ENCODE data around the gene ELMOD1.

ELMOD1 gene

DNA sequence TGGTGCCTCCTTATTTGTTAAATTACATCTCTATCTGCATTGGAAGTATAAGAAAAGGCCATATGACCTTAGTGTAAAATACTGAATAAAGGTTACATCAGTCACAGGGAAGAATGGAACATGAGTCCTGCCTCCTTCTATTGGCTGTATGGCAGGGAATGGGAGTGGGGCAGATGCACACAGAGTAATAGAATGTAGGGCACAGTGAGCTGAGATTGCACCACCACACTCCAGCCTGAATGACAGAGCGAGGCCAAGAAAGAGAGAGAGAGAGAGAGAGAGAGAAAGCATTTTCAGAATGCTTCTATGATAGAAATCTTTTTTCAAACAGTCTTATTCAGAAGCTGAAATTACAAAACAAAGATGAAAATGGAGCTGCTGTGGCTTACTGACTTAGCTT is 62.1 kb downstream of the ELMOD1 start:
- no peak overlapping the region for H3K4me2 ChIP-seq (ENCODE audit: low read length)
- H3K36me3 ChIP-seq (replicated peaks; ENCODE audit: low read depth, low read length) = no peaks in the 10 kb centered on the region
- H2AFZ ChIP-seq (ENCODE audit: low read depth, low read length) = no peak overlapping the region
- H3K4me1 ChIP-seq (ENCODE audit: low read length) = peaks cover 7% of the 10 kb centered on the region; the same call in 1 of the 2 replicates
- no peaks in the 10 kb centered on the region for H4K20me1 ChIP-seq (ENCODE audit: insufficient read depth, low read length)
- no peak overlapping the region for H3K4me3 ChIP-seq (ENCODE audit: low read length)
- H3K9ac ChIP-seq (ENCODE audit: low read length) = no peak overlapping the region
- H3K9me3 ChIP-seq (ENCODE audit: insufficient read depth, low read length) = no peaks in the 10 kb centered on the region
- no peaks in the 10 kb centered on the region for H3K79me2 ChIP-seq (ENCODE audit: low read length)
- H3K27me3 ChIP-seq (ENCODE audit: low read depth, low read length) = no peaks in the 10 kb centered on the region
- no peak for TF ChIP-seq CTCF (IDR thresholded peaks at IDR 0.05; ENCODE audit: low read depth, low read length)
- TF ChIP-seq EZH2phosphoT487 (IDR thresholded peaks at IDR 0.05; ENCODE audit: low read depth) = no peak
- no peak overlapping the region for H3K27ac ChIP-seq (ENCODE audit: low read length)

DNA sequence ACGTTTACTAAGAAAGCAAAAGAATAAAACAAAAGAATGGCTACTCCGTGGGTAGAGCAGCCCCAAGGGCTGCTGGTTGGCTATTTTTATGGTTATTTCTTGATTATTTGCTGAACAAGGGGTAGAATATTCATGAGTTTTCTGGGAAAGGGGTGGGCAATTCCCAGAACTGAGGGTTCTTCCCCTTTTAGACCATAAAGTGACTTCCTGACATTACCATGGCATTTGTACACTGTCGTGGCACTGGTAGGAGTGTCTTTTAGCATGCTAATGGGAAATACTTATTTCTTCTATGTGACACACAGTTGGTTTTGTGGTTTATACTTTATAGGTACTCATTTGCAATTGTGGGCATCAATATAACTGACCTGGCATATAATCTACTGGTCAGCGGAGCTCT is 64.7 kb downstream of the ELMOD1 start:
- Histone ChIP-seq H3K4me2 (ENCODE audit: low read length) (peak overlapping the region; percentile 20), H3K79me2 (ENCODE audit: low read length) (no peaks in the 10 kb centered on the region), H3K27ac (ENCODE audit: low read length) (no peak overlapping the region), H3K4me3 (ENCODE audit: low read length) (no peak overlapping the region), H2AFZ (ENCODE audit: low read depth, low read length) (no peak overlapping the region), H3K9me3 (ENCODE audit: insufficient read depth, low read length) (no peaks in the 10 kb centered on the region), H3K9ac (ENCODE audit: low read length) (no peak overlapping the region), H3K4me1 (ENCODE audit: low read length) (peaks cover 7% of the 10 kb centered on the region; the same call in 1 of the 2 replicates), H4K20me1 (ENCODE audit: insufficient read depth, low read length) (no peaks in the 10 kb centered on the region), H3K36me3 (replicated peaks; ENCODE audit: low read depth, low read length) (no peaks in the 10 kb centered on the region), H3K27me3 (ENCODE audit: low read depth, low read length) (no peaks in the 10 kb centered on the region)
- TF ChIP-seq EZH2phosphoT487 (IDR thresholded peaks at IDR 0.05; ENCODE audit: low read depth) (no peak), CTCF (IDR thresholded peaks at IDR 0.05; ENCODE audit: low read depth, low read length) (no peak)

DNA sequence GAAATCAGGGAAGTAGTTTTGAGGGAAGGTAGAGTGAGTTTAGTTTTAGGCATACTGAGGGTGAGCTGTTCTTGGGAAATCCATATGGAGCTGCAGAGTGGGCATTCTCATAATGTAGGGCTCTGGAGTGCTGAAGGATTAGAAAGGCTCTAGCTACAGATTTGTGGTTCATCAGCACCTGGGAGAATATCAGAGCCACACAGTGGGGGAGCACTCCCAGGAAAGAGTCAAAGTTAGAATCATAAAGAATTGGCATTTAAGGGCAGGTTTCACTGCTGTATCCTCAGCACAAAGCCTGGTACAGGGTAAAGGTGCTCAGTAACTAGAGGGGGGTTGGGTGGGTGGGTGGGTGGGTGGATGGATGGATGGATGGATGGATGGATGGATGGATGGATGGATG is 68.4 kb downstream of the ELMOD1 start:
- H3K4me3 ChIP-seq (ENCODE audit: low read length) = no peak overlapping the region
- H2AFZ ChIP-seq (ENCODE audit: low read depth, low read length) = no peak overlapping the region
- TF ChIP-seq CTCF (IDR thresholded peaks at IDR 0.05; ENCODE audit: low read depth, low read length) (no peak), EZH2phosphoT487 (IDR thresholded peaks at IDR 0.05; ENCODE audit: low read depth) (no peak)
- H3K36me3 ChIP-seq (replicated peaks; ENCODE audit: low read depth, low read length) = no peaks in the 10 kb centered on the region
- no peaks in the 10 kb centered on the region for H3K9me3 ChIP-seq (ENCODE audit: insufficient read depth, low read length)
- no peaks in the 10 kb centered on the region for H3K27me3 ChIP-seq (ENCODE audit: low read depth, low read length)
- peaks cover 7% of the 10 kb centered on the region; the same call in 1 of the 2 replicates for H3K4me1 ChIP-seq (ENCODE audit: low read length)
- no peak overlapping the region for H3K9ac ChIP-seq (ENCODE audit: low read length)
- no peaks in the 10 kb centered on the region for H3K79me2 ChIP-seq (ENCODE audit: low read length)
- no peak overlapping the region for H3K4me2 ChIP-seq (ENCODE audit: low read length)
- H3K27ac ChIP-seq (ENCODE audit: low read length) = no peak overlapping the region
- no peaks in the 10 kb centered on the region for H4K20me1 ChIP-seq (ENCODE audit: insufficient read depth, low read length)

GRCh38 chr11:107660066-107660465 is 69.1 kb downstream of the ELMOD1 start:
- TF ChIP-seq EZH2phosphoT487 (IDR thresholded peaks at IDR 0.05; ENCODE audit: low read depth) (no peak), CTCF (IDR thresholded peaks at IDR 0.05; ENCODE audit: low read depth, low read length) (no peak)
- Histone ChIP-seq H3K4me3 (ENCODE audit: low read length) (no peak overlapping the region), H3K4me2 (ENCODE audit: low read length) (no peak overlapping the region), H3K79me2 (ENCODE audit: low read length) (no peaks in the 10 kb centered on the region), H3K27ac (ENCODE audit: low read length) (no peak overlapping the region), H3K9ac (ENCODE audit: low read length) (no peak overlapping the region), H4K20me1 (ENCODE audit: insufficient read depth, low read length) (no peaks in the 10 kb centered on the region), H3K4me1 (ENCODE audit: low read length) (peaks cover 7% of the 10 kb centered on the region; the same call in 1 of the 2 replicates), H2AFZ (ENCODE audit: low read depth, low read length) (no peak overlapping the region), H3K27me3 (ENCODE audit: low read depth, low read length) (no peaks in the 10 kb centered on the region), H3K36me3 (replicated peaks; ENCODE audit: low read depth, low read length) (no peaks in the 10 kb centered on the region), H3K9me3 (ENCODE audit: insufficient read depth, low read length) (no peaks in the 10 kb centered on the region)

Measured in OCI-LY3 (cell line).